Gastrocnemius medialis (tissue), 4 donors: ENCODE data around the gene RUNDC1.

Experiments
- CTCF ChIP-seq, 5 experiments: fragments of 450-650 bp in 3 of 5; fragments of 200-600 bp in 2 of 5; sonication (generic) in 2 of 5; IDR thresholded peaks in 4 of 5; conservative IDR thresholded peaks in 1 of 5; 1 replicate in 4 of 5; 2 replicates in 1 of 5; pipeline ENCODE4 v1.5.1; 2016 to 2019; ENCODE audit warnings: antibody characterized with exemption in 5 of 5, mild to moderate bottlenecking in 3 of 5, moderate library complexity in 3 of 5
- POLR2A ChIP-seq, 2 donors: fragments of 450-650 bp; IDR thresholded peaks; one replicate each; pipeline ENCODE4 v1.6.1; 2017; ENCODE audit warnings: antibody characterized with exemption in 2 of 2, mild to moderate bottlenecking in 2 of 2, moderate library complexity in 2 of 2

DNA sequence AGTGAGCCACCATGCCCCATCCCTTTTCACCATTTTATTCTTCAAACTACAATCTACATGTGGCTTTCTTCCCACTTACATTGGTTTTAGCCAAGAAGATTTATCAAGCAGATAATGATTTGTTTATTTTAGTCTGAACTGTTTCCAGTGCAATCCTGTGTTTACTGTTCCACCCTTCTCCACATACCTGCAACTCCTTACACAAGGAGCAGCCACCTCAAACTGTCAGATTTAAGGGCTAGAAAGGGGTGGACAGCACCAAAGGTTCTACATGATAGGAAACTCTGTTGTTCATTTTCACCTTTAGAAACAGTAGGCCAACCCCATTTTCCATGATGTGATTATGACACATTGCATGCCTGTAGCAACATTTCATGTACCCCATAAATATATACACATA, 1.9 kb downstream of the RUNDC1 start:
- no peak for TF ChIP-seq POLR2A (IDR thresholded peaks at IDR 0.05)
- TF ChIP-seq CTCF (IDR thresholded peaks at IDR 0.05 in 4 of 5, conservative IDR thresholded peaks at IDR 0.05 in 1 of 5) = no peak
